ENCODE measurements around the gene CEP72. TPM values are rescaled to one million over a fixed set of nuclear protein-coding genes. Genes with fewer than 3 reads are reported as not detected.
A peak's percentile ranks its signal among the peaks of the same experiment; 100 is the strongest.
"Not testable (repeated sequence)": the region's sequence is repeated elsewhere in the genome, so short reads cannot be mapped to it uniquely, and the experiment has no call there.

CEP72 gene
- total RNA-seq, 1 experiment from 2014 or later, result 14.6 TPM

DNA sequence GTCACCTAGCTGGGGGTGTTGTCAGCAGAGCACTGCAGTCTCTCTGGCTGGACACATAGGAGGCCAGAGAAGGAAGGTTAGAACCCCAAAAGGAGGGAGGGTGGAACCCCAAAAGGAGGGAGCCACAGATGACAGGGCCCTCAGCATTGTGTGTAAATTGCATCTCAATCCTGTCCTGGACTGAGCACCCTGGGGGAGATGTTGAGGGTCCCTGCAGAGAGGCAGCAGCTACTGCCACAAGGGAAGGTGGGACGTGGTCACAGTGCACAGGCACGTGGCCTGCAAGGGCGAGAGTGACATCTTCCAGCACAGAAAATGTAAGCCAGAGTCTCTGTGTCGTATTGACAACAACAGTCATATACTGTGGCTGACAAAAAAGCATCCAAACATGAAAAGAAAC lies 36.5 kb upstream of the CEP72 start:
- Histone ChIP-seq H3K79me2 (ENCODE audit: low read length) (no peaks in the 10 kb centered on the region), H3K9me3 (ENCODE audit: low read length) (peaks cover 10% of the 10 kb centered on the region), H3K4me3 (ENCODE audit: low read length) (no peak overlapping the region), H3K9me2 (replicated peaks; ENCODE audit: insufficient read depth, low read length) (no peaks in the 10 kb centered on the region), H3K27me3 (ENCODE audit: low read length) (no peaks in the 10 kb centered on the region), H3K4me1 (ENCODE audit: low read length) (no peaks in the 10 kb centered on the region), H3K4me2 (ENCODE audit: low read depth, low read length, poor library complexity, severe bottlenecking) (no peak overlapping the region), H2AFZ (ENCODE audit: low read length) (no peak overlapping the region), H3K27ac (ENCODE audit: low read length) (no peak overlapping the region), H3K36me3 (ENCODE audit: insufficient read depth, low read length) (no peaks in the 10 kb centered on the region), H3K9ac (ENCODE audit: low read length) (no peak overlapping the region), H4K20me1 (ENCODE audit: insufficient read depth, low read depth, low read length) (no peaks in the 10 kb centered on the region)
- DNase-seq, result no peak

DNA sequence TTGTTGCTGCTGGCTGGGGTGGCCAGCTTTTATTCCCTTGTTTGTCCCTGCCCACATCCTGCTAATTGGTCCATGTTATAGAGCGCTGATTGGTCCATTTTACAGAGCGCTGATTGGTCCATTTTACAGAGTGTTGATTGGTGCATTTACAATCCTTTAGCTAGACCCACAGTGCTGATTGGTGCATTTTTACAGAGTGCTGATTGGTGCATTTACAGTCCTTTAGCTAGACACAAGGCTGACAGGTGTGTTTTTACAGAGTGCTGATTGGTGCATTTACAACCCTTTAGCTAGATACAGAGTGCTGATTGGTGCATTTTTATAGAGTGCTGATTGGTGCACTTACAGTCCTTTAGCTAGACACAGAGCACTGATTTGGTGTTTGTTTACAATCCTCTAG lies 34.9 kb upstream of the CEP72 start:
- not testable (repeated sequence) for H3K36me3 ChIP-seq (ENCODE audit: insufficient read depth, low read length); H3K27ac ChIP-seq (ENCODE audit: low read length); H3K4me1 ChIP-seq (ENCODE audit: low read length); H3K4me3 ChIP-seq (ENCODE audit: low read length); H4K20me1 ChIP-seq (ENCODE audit: insufficient read depth, low read depth, low read length); H3K79me2 ChIP-seq (ENCODE audit: low read length); H3K9ac ChIP-seq (ENCODE audit: low read length); H3K9me2 ChIP-seq (replicated peaks; ENCODE audit: insufficient read depth, low read length); H3K27me3 ChIP-seq (ENCODE audit: low read length); H3K4me2 ChIP-seq (ENCODE audit: low read depth, low read length, poor library complexity, severe bottlenecking); H2AFZ ChIP-seq (ENCODE audit: low read length)
- DNase-seq, result peak; percentile 57
- peaks cover 10% of the 10 kb centered on the region for H3K9me3 ChIP-seq (ENCODE audit: low read length)

DNA sequence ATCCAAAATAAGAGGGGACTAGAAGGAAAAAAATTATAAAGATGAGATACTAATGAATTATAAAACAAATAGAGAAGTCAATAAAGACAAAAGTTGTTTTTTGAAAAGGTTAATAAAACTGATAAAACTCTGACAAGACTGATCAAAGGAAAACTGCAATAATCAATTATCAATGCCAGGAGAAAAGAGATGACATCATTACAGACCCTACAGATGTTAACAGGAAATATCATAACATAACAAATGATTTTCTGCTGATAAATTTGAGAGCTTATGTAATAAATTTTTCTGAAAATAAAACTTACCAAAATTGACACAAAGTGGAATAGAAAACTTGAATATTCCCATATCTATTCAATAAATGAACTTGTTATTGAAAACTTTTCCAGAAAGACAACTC lies 34.3 kb upstream of the CEP72 start:
- Histone ChIP-seq H2AFZ (ENCODE audit: low read length) (no peak overlapping the region), H3K36me3 (ENCODE audit: insufficient read depth, low read length) (no peaks in the 10 kb centered on the region), H3K4me3 (ENCODE audit: low read length) (no peak overlapping the region), H3K9me3 (ENCODE audit: low read length) (peaks cover 10% of the 10 kb centered on the region), H3K4me1 (ENCODE audit: low read length) (no peaks in the 10 kb centered on the region), H4K20me1 (ENCODE audit: insufficient read depth, low read depth, low read length) (no peaks in the 10 kb centered on the region), H3K27me3 (ENCODE audit: low read length) (no peaks in the 10 kb centered on the region), H3K9me2 (replicated peaks; ENCODE audit: insufficient read depth, low read length) (no peaks in the 10 kb centered on the region), H3K4me2 (ENCODE audit: low read depth, low read length, poor library complexity, severe bottlenecking) (no peak overlapping the region), H3K9ac (ENCODE audit: low read length) (no peak overlapping the region), H3K79me2 (ENCODE audit: low read length) (no peaks in the 10 kb centered on the region), H3K27ac (ENCODE audit: low read length) (no peak overlapping the region)
- DNase-seq, result no peak

DNA sequence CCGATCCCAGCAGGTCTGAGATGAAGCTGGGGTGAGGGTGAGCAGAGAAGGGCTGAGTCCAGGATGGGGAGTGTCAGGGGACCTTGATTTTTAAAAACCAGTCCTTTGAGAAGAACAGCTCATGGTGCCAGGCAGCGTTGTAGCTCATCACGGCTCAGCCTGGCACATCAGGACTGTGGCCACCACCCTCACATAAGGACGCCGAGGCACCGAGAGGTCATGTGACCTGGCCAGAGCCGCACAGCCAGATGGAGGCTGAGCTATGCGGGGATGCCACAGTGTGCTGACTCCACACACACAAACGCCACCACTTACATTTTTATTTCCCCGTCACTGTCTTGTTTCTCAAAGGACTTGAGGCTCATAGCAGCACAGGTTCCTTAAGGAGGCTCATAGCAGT lies 32.9 kb upstream of the CEP72 start:
- Histone ChIP-seq H3K4me3 (ENCODE audit: low read length) (no peak overlapping the region), H3K27me3 (ENCODE audit: low read length) (no peaks in the 10 kb centered on the region), H2AFZ (ENCODE audit: low read length) (no peak overlapping the region), H3K4me1 (ENCODE audit: low read length) (no peaks in the 10 kb centered on the region), H3K27ac (ENCODE audit: low read length) (no peak overlapping the region), H3K9me3 (ENCODE audit: low read length) (peaks cover 10% of the 10 kb centered on the region), H4K20me1 (ENCODE audit: insufficient read depth, low read depth, low read length) (no peaks in the 10 kb centered on the region), H3K9me2 (replicated peaks; ENCODE audit: insufficient read depth, low read length) (no peaks in the 10 kb centered on the region), H3K9ac (ENCODE audit: low read length) (no peak overlapping the region), H3K4me2 (ENCODE audit: low read depth, low read length, poor library complexity, severe bottlenecking) (no peak overlapping the region), H3K36me3 (ENCODE audit: insufficient read depth, low read length) (no peaks in the 10 kb centered on the region), H3K79me2 (ENCODE audit: low read length) (no peaks in the 10 kb centered on the region)
- DNase-seq, result no peak

DNA sequence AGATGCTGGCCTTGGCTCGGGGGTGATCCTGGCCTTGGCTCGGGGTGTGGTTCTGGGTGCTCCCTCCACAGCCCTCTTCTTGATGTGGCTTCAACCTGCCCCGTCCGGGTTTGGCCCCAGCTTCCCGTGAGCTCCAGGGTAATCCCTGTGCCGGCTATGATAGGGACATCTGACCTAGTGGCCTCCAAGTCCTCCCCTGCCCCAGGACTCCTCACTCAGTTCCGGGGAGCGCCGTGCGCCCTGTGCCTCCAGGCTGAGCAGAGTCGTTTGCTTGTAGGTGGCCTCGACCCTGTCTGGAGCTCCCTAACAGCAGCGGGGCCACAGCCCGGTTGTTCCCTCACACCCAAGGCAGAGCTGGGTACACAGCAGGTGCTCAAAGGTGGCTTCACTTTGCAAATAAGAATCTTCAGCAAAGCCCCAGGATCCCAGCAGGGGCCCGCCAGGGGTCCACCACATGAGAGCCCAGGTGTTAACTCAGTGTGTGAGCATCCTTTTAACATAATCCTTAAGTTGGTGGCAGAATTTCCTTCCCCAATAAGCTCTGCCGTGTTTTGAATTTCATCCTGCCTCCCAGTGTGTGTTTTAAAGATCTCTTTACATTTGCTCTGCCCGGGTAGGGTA lies 32.3 kb upstream of the CEP72 start:
- DNase-seq, result no peak
- H4K20me1 ChIP-seq (ENCODE audit: insufficient read depth, low read depth, low read length), result no peaks in the 10 kb centered on the region
- no peaks in the 10 kb centered on the region for H3K79me2 ChIP-seq (ENCODE audit: low read length)
- no peaks in the 10 kb centered on the region for H3K9me2 ChIP-seq (replicated peaks; ENCODE audit: insufficient read depth, low read length)
- peaks cover 10% of the 10 kb centered on the region for H3K9me3 ChIP-seq (ENCODE audit: low read length)
- no peaks in the 10 kb centered on the region for H3K36me3 ChIP-seq (ENCODE audit: insufficient read depth, low read length)
- no peak overlapping the region for H2AFZ ChIP-seq (ENCODE audit: low read length)
- no peak overlapping the region for H3K27ac ChIP-seq (ENCODE audit: low read length)
- H3K4me2 ChIP-seq (ENCODE audit: low read depth, low read length, poor library complexity, severe bottlenecking), result no peak overlapping the region
- no peak overlapping the region for H3K4me3 ChIP-seq (ENCODE audit: low read length)
- no peaks in the 10 kb centered on the region for H3K27me3 ChIP-seq (ENCODE audit: low read length)
- H3K9ac ChIP-seq (ENCODE audit: low read length), result no peak overlapping the region
- H3K4me1 ChIP-seq (ENCODE audit: low read length), result no peaks in the 10 kb centered on the region

GRCh38 chr5:580436-580835 lies 31.7 kb upstream of the CEP72 start:
- Histone ChIP-seq H4K20me1 (ENCODE audit: insufficient read depth, low read depth, low read length) (no peaks in the 10 kb centered on the region), H3K4me2 (ENCODE audit: low read depth, low read length, poor library complexity, severe bottlenecking) (no peak overlapping the region), H3K9me2 (replicated peaks; ENCODE audit: insufficient read depth, low read length) (no peaks in the 10 kb centered on the region), H3K27me3 (ENCODE audit: low read length) (no peaks in the 10 kb centered on the region), H3K4me1 (ENCODE audit: low read length) (no peaks in the 10 kb centered on the region), H3K9me3 (ENCODE audit: low read length) (peaks cover 10% of the 10 kb centered on the region), H3K79me2 (ENCODE audit: low read length) (no peaks in the 10 kb centered on the region), H3K4me3 (ENCODE audit: low read length) (no peak overlapping the region), H3K9ac (ENCODE audit: low read length) (no peak overlapping the region), H2AFZ (ENCODE audit: low read length) (no peak overlapping the region), H3K27ac (ENCODE audit: low read length) (no peak overlapping the region), H3K36me3 (ENCODE audit: insufficient read depth, low read length) (no peaks in the 10 kb centered on the region)
- no peak for DNase-seq

- Histone ChIP-seq H3K9me2 (replicated peaks; ENCODE audit: insufficient read depth, low read length) (no peaks in the 10 kb centered on the region), H3K4me2 (ENCODE audit: low read depth, low read length, poor library complexity, severe bottlenecking) (no peak overlapping the region), H3K4me1 (ENCODE audit: low read length) (peaks cover 2% of the 10 kb centered on the region; the same call in 1 of the 2 replicates), H2AFZ (ENCODE audit: low read length) (no peak overlapping the region), H3K27me3 (ENCODE audit: low read length) (no peaks in the 10 kb centered on the region), H3K27ac (ENCODE audit: low read length) (no peak overlapping the region), H3K79me2 (ENCODE audit: low read length) (no peaks in the 10 kb centered on the region), H4K20me1 (ENCODE audit: insufficient read depth, low read depth, low read length) (no peaks in the 10 kb centered on the region), H3K4me3 (ENCODE audit: low read length) (no peak overlapping the region), H3K36me3 (ENCODE audit: insufficient read depth, low read length) (no peaks in the 10 kb centered on the region), H3K9me3 (ENCODE audit: low read length) (peaks cover 10% of the 10 kb centered on the region), H3K9ac (ENCODE audit: low read length) (no peak overlapping the region)
- no peak for DNase-seq
Measured at GRCh38 chr5:581266-581665, 30.9 kb upstream of the CEP72 start.

DNA sequence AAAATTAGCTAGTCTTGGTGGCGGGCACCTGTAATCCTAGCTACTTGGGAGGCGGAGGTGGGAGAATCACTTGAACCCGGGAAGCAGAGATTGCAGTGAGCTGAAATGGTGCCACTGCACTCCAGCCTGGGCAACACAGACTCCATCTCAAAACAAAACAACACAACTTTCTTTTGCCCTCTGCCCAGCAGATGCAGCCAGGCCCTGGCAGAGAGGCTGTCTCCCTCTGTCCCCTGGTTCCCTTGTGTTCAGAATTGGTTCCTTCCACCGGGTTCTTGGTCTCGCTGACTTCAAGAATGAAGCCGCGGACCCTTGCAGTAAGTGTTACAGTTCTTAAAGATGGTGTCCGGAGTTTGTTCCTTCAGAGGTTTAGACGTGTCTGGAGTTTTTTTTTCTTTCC lies 30.2 kb upstream of the CEP72 start:
- DNase-seq, result no peak
- H3K27ac ChIP-seq (ENCODE audit: low read length), result no peak overlapping the region
- no peaks in the 10 kb centered on the region for H3K36me3 ChIP-seq (ENCODE audit: insufficient read depth, low read length)
- no peaks in the 10 kb centered on the region for H4K20me1 ChIP-seq (ENCODE audit: insufficient read depth, low read depth, low read length)
- peaks cover 7% of the 10 kb centered on the region for H3K9me3 ChIP-seq (ENCODE audit: low read length)
- H3K4me2 ChIP-seq (ENCODE audit: low read depth, low read length, poor library complexity, severe bottlenecking), result no peak overlapping the region
- H2AFZ ChIP-seq (ENCODE audit: low read length), result no peak overlapping the region
- peaks cover 9% of the 10 kb centered on the region for H3K4me1 ChIP-seq (ENCODE audit: low read length)
- H3K79me2 ChIP-seq (ENCODE audit: low read length), result no peaks in the 10 kb centered on the region
- H3K9me2 ChIP-seq (replicated peaks; ENCODE audit: insufficient read depth, low read length), result no peaks in the 10 kb centered on the region
- H3K4me3 ChIP-seq (ENCODE audit: low read length), result no peak overlapping the region
- H3K27me3 ChIP-seq (ENCODE audit: low read length), result no peaks in the 10 kb centered on the region
- no peak overlapping the region for H3K9ac ChIP-seq (ENCODE audit: low read length)

GRCh38 chr5:582445-582844 lies 29.7 kb upstream of the CEP72 start:
- not testable (repeated sequence) for H3K36me3 ChIP-seq (ENCODE audit: insufficient read depth, low read length); H3K4me2 ChIP-seq (ENCODE audit: low read depth, low read length, poor library complexity, severe bottlenecking); DNase-seq; H3K79me2 ChIP-seq (ENCODE audit: low read length); H4K20me1 ChIP-seq (ENCODE audit: insufficient read depth, low read depth, low read length); H3K27me3 ChIP-seq (ENCODE audit: low read length); H3K9ac ChIP-seq (ENCODE audit: low read length); H3K27ac ChIP-seq (ENCODE audit: low read length); H3K9me2 ChIP-seq (replicated peaks; ENCODE audit: insufficient read depth, low read length); H3K9me3 ChIP-seq (ENCODE audit: low read length); H2AFZ ChIP-seq (ENCODE audit: low read length); H3K4me3 ChIP-seq (ENCODE audit: low read length)
- H3K4me1 ChIP-seq (ENCODE audit: low read length), result peaks cover 14% of the 10 kb centered on the region
